Activated CD4-positive, alpha-beta T cell treated with anti-CD3 and anti-CD28 coated beads for 36 hours (primary cell): ENCODE data around the gene CHTF8. TPM values are rescaled to one million over a fixed set of nuclear protein-coding genes. Genes with fewer than 3 reads are reported as not detected.

Source experiments
- total RNA-seq, 2 experiments: library from RNA; stranded (reverse); gene quantifications; one replicate each; pipeline ENCODE4 v1.2.3, GENCODE V29; 2021

Gene CHTF8
- total RNA-seq, 2 experiments from 2014 or later, result 153 to 194 TPM

Other genes starting within 250 kb of the CHTF8 start
- under 1 TPM; 0.39 to 0.42 TPM for gene HAS3, start 26.9 kb downstream of the CHTF8 start, total RNA-seq
- gene UTP4, start 61 bp upstream of the CHTF8 start, total RNA-seq, result 100 to 1,000 TPM; 102 to 119 TPM
- gene SNTB2, start 54.6 kb upstream of the CHTF8 start, total RNA-seq, result 10 to 100 TPM; 15.7 to 17.2 TPM
- gene VPS4A, start 178.8 kb upstream of the CHTF8 start, total RNA-seq, result 10 to 100 TPM; 28.4 to 31.9 TPM
- 10 to 100 TPM; 10.1 to 19.9 TPM for gene PDF, start 198.0 kb upstream of the CHTF8 start, total RNA-seq
- 10 to 100 TPM; 30.0 to 30.3 TPM for gene COG8, start 207.0 kb upstream of the CHTF8 start, total RNA-seq
- gene NIP7, start 207.2 kb upstream of the CHTF8 start, total RNA-seq, result 10 to 100 TPM; 39.1 to 41.3 TPM
- 1 to 10 TPM; 1.2 to 1.3 TPM for gene TMED6, start 219.2 kb upstream of the CHTF8 start, total RNA-seq